HCT116 (cell line): ENCODE measurements around the gene SYCP2. TPM values are rescaled to one million over a fixed set of nuclear protein-coding genes. Genes with fewer than 3 reads are reported as not detected.

Experiments used
- ATAC-seq: fragments of 200-7000 bp; cut with Tn5 transposase; 2 replicates; pipeline ENCODE4 v1.9.1; 2020; ENCODE audit warnings: mild to moderate bottlenecking, moderate library complexity
- BruUV-seq: library from RNA; stranded (reverse); fragments of 400-500 nt; replicated peaks from 2 replicates; lab custom pipeline; 2021; lab: Mats Ljungman, UMichigan
- CTCF ChIA-PET: fragments of 300-600 bp; sonication (Branson Sonifier 250); formaldehyde crosslinking; loops from one replicate; lab custom pipeline; 2021; ENCODE audit warnings: antibody characterized with exemption; lab: Charles Lee
- POLR2A ChIA-PET: fragments of 300-600, 350-600 bp; sonication (Branson Sonifier 250); formaldehyde crosslinking; loops from one replicate; lab custom pipeline; 2021; ENCODE audit warnings: antibody characterized with exemption; lab: Charles Lee
- RAD21 ChIA-PET, 2 experiments: fragments of 300-600 bp; sonication (Branson Sonifier 250); formaldehyde crosslinking; loops; one replicate each; lab custom pipeline; 2023; ENCODE audit warnings: low total read pairs in 2 of 2; ENCODE audit not compliant: uncharacterized antibody in 2 of 2, unreplicated experiment in 2 of 2, low non-redundant PET in 1 of 2; lab: Charles Lee
- DNase-seq: peaks from one replicate; pipeline ENCODE4 v3.0.0-alpha.2; 2010; ENCODE audit warnings: low read depth, low spot score
- H2AFZ ChIP-seq: fragments of 200-600 bp; shearing (Covaris generic), sonication (generic); 2 replicates; pipeline ENCODE4 v1.6.1; 2017; ENCODE audit warnings: low read depth, mixed run types, mixed read lengths, antibody characterized with exemption, low read length; ENCODE audit not compliant: poor library complexity, severe bottlenecking
- H3K27ac ChIP-seq: 2 replicates; pipeline ENCODE4 v1.5.1; 2012; ENCODE audit warnings: low read depth, low read length
- H3K27me3 ChIP-seq: fragments of 200-600 bp; sonication (generic); 2 replicates; pipeline ENCODE4 v1.6.1; 2016; ENCODE audit warnings: mixed run types, low read length, mixed read lengths; ENCODE audit not compliant: insufficient read depth
- H3K36me3 ChIP-seq, 2 experiments: fragments of 200-500 bp in 1 of 2; fragments of 200-600 bp in 1 of 2; sonication (Bioruptor generic) in 1 of 2; sonication (generic) in 1 of 2; 2 replicates each; pipeline versions ENCODE4 v1.5.1 to v1.6.1; 2014 to 2016; ENCODE audit warnings: low read length in 2 of 2, inconsistent platforms in 1 of 2, mixed read lengths in 1 of 2, mixed run types in 1 of 2; ENCODE audit not compliant: insufficient read depth in 2 of 2, control insufficient read depth in 1 of 2
- H3K4me1 ChIP-seq, 2 experiments: fragments of 200-600 bp in 1 of 2; sonication (generic) in 1 of 2; 2 replicates each; pipeline versions ENCODE4 v1.5.1 to v1.6.1; 2012 to 2017; ENCODE audit warnings: low read length in 2 of 2, inconsistent platforms in 1 of 2, mild to moderate bottlenecking in 1 of 2, mixed read lengths in 1 of 2, mixed run types in 1 of 2, moderate library complexity in 1 of 2; ENCODE audit not compliant: insufficient read depth in 2 of 2, control insufficient read depth in 1 of 2
- H3K4me2 ChIP-seq: fragments of 200-600 bp; sonication (generic); 2 replicates; pipeline ENCODE4 v1.6.1; 2017; ENCODE audit warnings: mixed run types, low read length, mixed read lengths
- H3K4me3 ChIP-seq, 2 experiments: fragments of 200-600 bp in 1 of 2; sonication (generic) in 1 of 2; replicated peaks in 1 of 2; 2 replicates each; pipeline ENCODE4 v1.5.1; 2011 to 2016; ENCODE audit warnings: low read length in 2 of 2, control low read depth in 1 of 2, low read depth in 1 of 2, mild to moderate bottlenecking in 1 of 2, mixed read lengths in 1 of 2, mixed run types in 1 of 2
- H3K79me2 ChIP-seq: fragments of 200-600 bp; sonication (generic); 2 replicates; pipeline ENCODE4 v1.6.1; 2017; ENCODE audit warnings: mild to moderate bottlenecking, mixed run types, low read length, moderate library complexity, mixed read lengths; ENCODE audit not compliant: insufficient read depth
- H3K9ac ChIP-seq: fragments of 200-600 bp; sonication (generic); 2 replicates; pipeline ENCODE4 v1.6.1; 2016; ENCODE audit warnings: low read length, mixed read lengths
- H3K9me2 ChIP-seq: fragments of 200-600 bp; sonication (generic), shearing (Covaris generic); 2 replicates; pipeline ENCODE4 v1.6.1; 2017; ENCODE audit warnings: mixed run types, mild to moderate bottlenecking, moderate library complexity; ENCODE audit not compliant: insufficient read depth
- H3K9me3 ChIP-seq, 2 experiments: fragments of 200-500 bp in 1 of 2; fragments of 200-600 bp in 1 of 2; sonication (Bioruptor generic) in 1 of 2; sonication (generic) in 1 of 2; 2 replicates each; pipeline ENCODE4 v1.6.1; 2014 to 2017; ENCODE audit warnings: low read length in 2 of 2, mixed read lengths in 2 of 2, inconsistent platforms in 1 of 2, low read depth in 1 of 2, mild to moderate bottlenecking in 1 of 2, mixed run types in 1 of 2, moderate library complexity in 1 of 2; ENCODE audit not compliant: control insufficient read depth in 1 of 2, insufficient read depth in 1 of 2
- H4K20me1 ChIP-seq: fragments of 200-600 bp; sonication (generic), shearing (Covaris generic); 2 replicates; pipeline ENCODE4 v1.6.1; 2017; ENCODE audit warnings: mixed run types, mild to moderate bottlenecking, moderate library complexity; ENCODE audit not compliant: insufficient read depth
- ELF1 ChIP-seq: IDR thresholded peaks from 2 replicates; pipeline ENCODE4 v1.6.1; 2012; ENCODE audit warnings: low read depth, borderline replicate concordance
- RAD21 ChIP-seq: IDR thresholded peaks from 2 replicates; pipeline ENCODE4 v1.6.1; 2012; ENCODE audit warnings: low read depth, mild to moderate bottlenecking
- YY1 ChIP-seq: IDR thresholded peaks from 2 replicates; pipeline ENCODE4 v1.6.1; 2011; ENCODE audit warnings: low read length, low read depth, moderate library complexity, mild to moderate bottlenecking; ENCODE audit not compliant: insufficient replicate concordance; ENCODE audit errors: extremely low read depth
- intact Hi-C: fragments of 100-400 bp; cut with micrococcal nuclease; formaldehyde crosslinking; loops from 2 replicates; pipeline ENCODE4 v1.10.0; 2022
- total RNA-seq: library from RNA; stranded (reverse); gene quantifications from one replicate; pipeline ENCODE4 v1.2.1, GENCODE V29; 2021; ENCODE audit not compliant: unreplicated experiment
- TF ChIP-seq, protein P1 (sequence below), 3 experiments: fragments of 200-600 bp in 1 of 3; sonication (generic) in 1 of 3; IDR thresholded peaks in 2 of 3; conservative IDR thresholded peaks in 1 of 3; 2 replicates each; pipeline ENCODE4 v1.5.1; 2012 to 2017; ENCODE audit warnings: low read depth in 2 of 3, low read length in 2 of 3, antibody characterized with exemption in 1 of 3, borderline replicate concordance in 1 of 3, control low read depth in 1 of 3, mild to moderate bottlenecking in 1 of 3, mixed read lengths in 1 of 3, mixed run types in 1 of 3, moderate library complexity in 1 of 3; ENCODE audit not compliant: insufficient read depth in 1 of 3
- TF ChIP-seq, protein P2 (sequence below): IDR thresholded peaks from 2 replicates; pipeline ENCODE4 v1.6.1; 2011; ENCODE audit warnings: mild to moderate bottlenecking, low read length, moderate library complexity; ENCODE audit not compliant: insufficient replicate concordance; ENCODE audit errors: extremely low read depth

SYCP2 gene
- total RNA-seq, 1 experiment from 2014 or later, result 0.59 TPM

DNA sequence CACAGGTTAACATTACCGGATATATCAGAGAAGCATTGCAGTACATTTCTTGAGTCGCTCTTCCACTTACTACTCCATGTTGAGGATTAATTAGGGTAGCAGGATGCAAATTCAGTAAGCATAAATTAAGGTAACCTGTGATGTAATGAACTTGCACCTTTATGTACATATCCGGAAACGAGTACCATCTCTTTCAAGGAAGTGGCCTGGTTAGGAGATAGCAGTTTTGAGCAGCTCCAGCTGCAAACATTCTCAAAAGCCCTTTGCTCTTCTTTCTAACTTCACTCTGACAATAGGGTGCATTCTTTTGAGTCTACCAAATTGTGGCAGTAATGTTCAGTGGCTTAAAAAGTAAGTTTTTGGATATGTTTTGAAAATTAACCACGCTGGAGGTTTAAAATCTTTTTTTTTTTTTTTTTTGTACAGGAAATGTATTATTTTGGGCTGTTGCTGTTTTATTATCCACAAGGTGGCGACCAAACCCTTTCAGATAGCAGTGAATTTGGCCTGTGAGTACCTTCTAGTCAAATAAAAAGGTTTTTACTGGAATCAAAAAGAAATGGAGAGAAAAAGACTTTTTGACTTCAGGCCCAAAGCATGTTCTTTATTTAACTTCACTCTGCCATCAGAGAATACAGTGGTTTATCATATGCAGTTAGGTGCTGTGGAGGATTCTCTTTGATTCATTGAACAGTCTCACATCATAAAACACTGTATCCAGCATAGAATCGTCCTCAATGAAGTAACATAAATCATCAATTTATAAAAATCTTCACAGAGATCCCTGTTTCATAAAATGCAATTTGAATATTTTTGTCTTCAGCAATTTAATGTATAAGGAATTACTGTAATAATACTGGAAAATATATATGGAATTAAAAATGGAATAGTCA lies 15.6 kb upstream of the SYCP2 start:
- Histone ChIP-seq H3K36me3 (peaks cover 0 to 12% of the 10 kb centered on the region in 2 experiments; a peak in 3 of 4 replicates), H3K4me3 (no peak overlapping the region), H3K4me2 (no peak overlapping the region), H3K79me2 (no peaks in the 10 kb centered on the region), H4K20me1 (no peaks in the 10 kb centered on the region), H3K9me2 (no peaks in the 10 kb centered on the region), H3K9me3 (no peaks in the 10 kb centered on the region), H3K27ac (no peak overlapping the region), H3K9ac (no peak overlapping the region), H2AFZ (no peak overlapping the region), H3K27me3 (no peaks in the 10 kb centered on the region), H3K4me1 (no peaks in the 10 kb centered on the region)
- no TSS peak for BruUV-seq
- ChIA-PET CTCF (interaction anchor here (0.9 to 3.9 kb wide), 2 partner anchors 101 to 1947 kb away, joined by 3 to 27 read pairs; no protein-coding TSS in a partner anchor), POLR2A (no interaction called here), RAD21 (no interaction called here)
- intact Hi-C loops, result loop anchor here (1.0 to 5.0 kb wide), 2 partner anchors 101 to 1948 kb away; no protein-coding TSS in a partner anchor
- peak; percentile 29 for DNase-seq
- TF ChIP-seq, protein P1, sequence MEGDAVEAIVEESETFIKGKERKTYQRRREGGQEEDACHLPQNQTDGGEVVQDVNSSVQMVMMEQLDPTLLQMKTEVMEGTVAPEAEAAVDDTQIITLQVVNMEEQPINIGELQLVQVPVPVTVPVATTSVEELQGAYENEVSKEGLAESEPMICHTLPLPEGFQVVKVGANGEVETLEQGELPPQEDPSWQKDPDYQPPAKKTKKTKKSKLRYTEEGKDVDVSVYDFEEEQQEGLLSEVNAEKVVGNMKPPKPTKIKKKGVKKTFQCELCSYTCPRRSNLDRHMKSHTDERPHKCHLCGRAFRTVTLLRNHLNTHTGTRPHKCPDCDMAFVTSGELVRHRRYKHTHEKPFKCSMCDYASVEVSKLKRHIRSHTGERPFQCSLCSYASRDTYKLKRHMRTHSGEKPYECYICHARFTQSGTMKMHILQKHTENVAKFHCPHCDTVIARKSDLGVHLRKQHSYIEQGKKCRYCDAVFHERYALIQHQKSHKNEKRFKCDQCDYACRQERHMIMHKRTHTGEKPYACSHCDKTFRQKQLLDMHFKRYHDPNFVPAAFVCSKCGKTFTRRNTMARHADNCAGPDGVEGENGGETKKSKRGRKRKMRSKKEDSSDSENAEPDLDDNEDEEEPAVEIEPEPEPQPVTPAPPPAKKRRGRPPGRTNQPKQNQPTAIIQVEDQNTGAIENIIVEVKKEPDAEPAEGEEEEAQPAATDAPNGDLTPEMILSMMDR (IDR thresholded peaks at IDR 0.05 in 2 of 3, conservative IDR thresholded peaks at IDR 0.05 in 1 of 3; ENCODE audit: borderline replicate concordance in 1 of 3, insufficient read depth in 1 of 3, low read depth in 2 of 3, low read length in 2 of 3), result peak; percentile 33 to 70 (median 52); a peak in 5 of 6 replicates
- no peak for TF ChIP-seq YY1
- peak; percentile 60 for TF ChIP-seq RAD21
- no peak for ATAC-seq

DNA sequence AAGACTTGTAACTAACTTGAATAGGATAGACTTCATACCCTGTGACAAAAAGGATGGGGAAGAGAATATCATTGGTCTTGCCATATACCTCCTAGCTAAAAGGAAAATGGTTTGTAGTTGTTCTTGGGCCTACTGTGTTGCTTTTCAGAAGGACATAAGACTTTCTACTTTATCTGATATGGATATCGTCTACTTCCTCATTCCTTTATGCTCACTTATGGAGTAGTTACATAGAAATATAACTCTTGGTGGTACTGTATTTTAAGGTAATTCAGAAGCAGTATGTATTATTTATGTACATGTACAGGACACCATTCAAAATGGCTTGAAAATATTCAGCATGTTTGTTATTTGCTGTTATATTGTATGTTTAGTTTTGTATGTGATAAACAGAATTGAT lies 14.8 kb upstream of the SYCP2 start:
- Histone ChIP-seq H3K9me3 (no peaks in the 10 kb centered on the region), H3K27me3 (no peaks in the 10 kb centered on the region), H3K9me2 (no peaks in the 10 kb centered on the region), H3K4me3 (no peak overlapping the region), H3K4me2 (no peak overlapping the region), H3K4me1 (no peaks in the 10 kb centered on the region), H3K36me3 (peaks cover 0 to 14% of the 10 kb centered on the region in 2 experiments; a peak in 3 of 4 replicates), H2AFZ (no peak overlapping the region), H3K9ac (no peak overlapping the region), H3K27ac (no peak overlapping the region), H3K79me2 (no peaks in the 10 kb centered on the region), H4K20me1 (no peaks in the 10 kb centered on the region)
- ATAC-seq, result no peak
- CTCF ChIA-PET, result interaction anchor here (0.9 kb wide), 1 partner anchor 1948 kb away, joined by 3 read pairs; no protein-coding TSS in a partner anchor
- RAD21 ChIA-PET, result no interaction called here
- intact Hi-C loops, result loop anchor here (5.0 kb wide), 1 partner anchor 1949 kb away; no protein-coding TSS in a partner anchor
- TF ChIP-seq, protein P2, sequence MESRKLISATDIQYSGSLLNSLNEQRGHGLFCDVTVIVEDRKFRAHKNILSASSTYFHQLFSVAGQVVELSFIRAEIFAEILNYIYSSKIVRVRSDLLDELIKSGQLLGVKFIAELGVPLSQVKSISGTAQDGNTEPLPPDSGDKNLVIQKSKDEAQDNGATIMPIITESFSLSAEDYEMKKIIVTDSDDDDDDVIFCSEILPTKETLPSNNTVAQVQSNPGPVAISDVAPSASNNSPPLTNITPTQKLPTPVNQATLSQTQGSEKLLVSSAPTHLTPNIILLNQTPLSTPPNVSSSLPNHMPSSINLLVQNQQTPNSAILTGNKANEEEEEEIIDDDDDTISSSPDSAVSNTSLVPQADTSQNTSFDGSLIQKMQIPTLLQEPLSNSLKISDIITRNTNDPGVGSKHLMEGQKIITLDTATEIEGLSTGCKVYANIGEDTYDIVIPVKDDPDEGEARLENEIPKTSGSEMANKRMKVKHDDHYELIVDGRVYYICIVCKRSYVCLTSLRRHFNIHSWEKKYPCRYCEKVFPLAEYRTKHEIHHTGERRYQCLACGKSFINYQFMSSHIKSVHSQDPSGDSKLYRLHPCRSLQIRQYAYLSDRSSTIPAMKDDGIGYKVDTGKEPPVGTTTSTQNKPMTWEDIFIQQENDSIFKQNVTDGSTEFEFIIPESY, result no peak
- TF ChIP-seq, protein P1 (IDR thresholded peaks at IDR 0.05 in 2 of 3, conservative IDR thresholded peaks at IDR 0.05 in 1 of 3; ENCODE audit: borderline replicate concordance in 1 of 3, insufficient read depth in 1 of 3, low read depth in 2 of 3, low read length in 2 of 3), result no peak
- no peak for TF ChIP-seq ELF1
- POLR2A ChIA-PET, result no interaction called here
- no TSS peak for BruUV-seq
- DNase-seq, result no peak
